Right renal pelvis (tissue), 4 donors: ENCODE results near the gene ZNF654. TPM values are rescaled to one million over a fixed set of nuclear protein-coding genes. Genes with fewer than 3 reads are reported as not detected.
"Not testable (repeated sequence)": the region's sequence is repeated elsewhere in the genome, so short reads cannot be mapped to it uniquely, and the experiment has no call there.

Source experiments
- DNase-seq, 4 donors: peaks; one replicate each; pipeline ENCODE4 v3.0.0-alpha.2; 2013; ENCODE audit warnings: low read depth in 4 of 4, low spot score in 3 of 4, missing footprints in 1 of 4
- polyA plus RNA-seq, 4 donors: library from polyadenylated mRNA; unstranded; fragments of 120-200 nt; gene quantifications; one replicate each; pipeline ENCODE4 v1.2.1, GENCODE V29; 2013; ENCODE audit not compliant: insufficient read length in 4 of 4

Gene ZNF654
- polyA plus RNA-seq, 4 donors, result 19.0 to 24.1 (median 23.0) TPM

DNA sequence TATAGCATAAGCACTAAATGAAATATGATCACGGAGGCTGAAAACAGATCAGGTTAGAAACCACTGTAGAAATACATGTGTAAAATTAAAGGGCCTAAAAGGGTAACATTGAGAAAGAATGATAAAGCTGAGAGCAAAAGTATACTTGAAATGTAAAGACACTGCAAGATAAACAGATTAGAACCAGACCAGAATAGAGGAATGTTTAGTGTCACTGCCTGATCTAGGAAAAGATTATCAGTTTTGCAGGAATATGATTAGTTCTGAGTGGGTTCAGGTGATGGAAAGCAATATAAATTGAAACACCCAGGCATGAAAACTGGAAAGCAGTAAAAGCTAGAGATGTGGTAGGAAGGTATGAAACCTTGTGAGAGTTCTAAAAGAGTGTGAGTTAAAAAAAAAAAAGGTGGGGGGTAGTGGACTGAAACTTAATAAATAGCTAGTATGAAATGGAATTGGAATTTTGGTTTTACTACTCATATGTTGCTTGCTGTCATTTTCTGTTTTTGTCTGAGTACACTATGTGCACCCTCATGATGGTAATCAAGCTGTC, 74.7 kb downstream of the ZNF654 start:
- no peak for DNase-seq

GRCh38 chr3:88137836-88138235, 78.8 kb downstream of the ZNF654 start:
- no peak for DNase-seq

DNA sequence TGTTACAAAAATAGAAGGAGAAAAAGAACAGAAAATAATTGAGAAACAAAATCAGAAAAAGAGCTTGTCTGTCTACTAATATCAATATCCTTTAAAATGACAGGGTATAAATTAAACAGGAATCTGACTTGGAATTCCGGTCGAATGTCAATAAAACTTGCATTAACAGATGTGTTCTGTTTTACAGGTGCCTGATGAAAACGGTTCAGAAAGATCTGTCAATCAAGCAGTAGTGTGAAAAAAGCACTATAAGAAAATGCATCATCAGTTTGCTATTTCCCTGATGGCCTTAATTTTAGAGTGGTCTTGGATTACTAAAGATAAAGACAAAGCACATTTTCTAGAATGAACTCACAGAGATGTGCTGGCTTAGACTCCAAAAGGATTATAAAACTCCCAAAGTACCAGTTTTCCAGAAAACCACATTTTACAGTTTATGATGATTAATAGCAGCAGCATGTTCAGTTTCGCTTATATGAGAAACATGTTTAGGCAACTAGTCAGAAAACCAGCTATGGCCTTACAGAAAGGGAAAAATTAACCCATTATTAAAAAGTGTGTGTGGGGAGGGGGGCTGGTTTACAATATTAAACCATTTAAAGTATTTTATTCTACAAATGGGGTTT, 82.5 kb downstream of the ZNF654 start:
- no peak for DNase-seq

- no peak for DNase-seq
These were observed 83.1 kb downstream of the ZNF654 start for GRCh38 chr3:88142094-88142624.

GRCh38 chr3:88147261-88147660, 88.2 kb downstream of the ZNF654 start:
- DNase-seq, result no peak

DNA sequence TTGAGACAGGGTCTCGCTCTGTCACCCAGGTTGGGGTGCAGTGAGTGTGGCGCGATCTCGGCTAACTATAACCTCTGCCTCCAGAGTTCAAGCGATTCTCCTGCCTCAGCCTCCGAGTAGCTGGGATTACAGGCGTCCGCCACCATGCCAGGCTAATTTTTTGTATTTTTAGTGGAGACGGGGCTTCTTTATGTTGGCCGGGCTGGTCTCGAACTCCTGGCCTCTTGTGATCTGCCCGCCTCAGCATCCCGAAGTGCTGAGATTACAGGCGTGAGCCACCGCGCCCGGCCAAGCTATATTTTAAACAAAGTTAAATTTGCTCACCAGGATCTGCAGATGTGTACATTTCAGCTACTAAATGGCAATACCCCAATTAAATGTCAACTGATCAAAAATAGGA, 89.6 kb downstream of the ZNF654 start:
- no peak for DNase-seq

DNA sequence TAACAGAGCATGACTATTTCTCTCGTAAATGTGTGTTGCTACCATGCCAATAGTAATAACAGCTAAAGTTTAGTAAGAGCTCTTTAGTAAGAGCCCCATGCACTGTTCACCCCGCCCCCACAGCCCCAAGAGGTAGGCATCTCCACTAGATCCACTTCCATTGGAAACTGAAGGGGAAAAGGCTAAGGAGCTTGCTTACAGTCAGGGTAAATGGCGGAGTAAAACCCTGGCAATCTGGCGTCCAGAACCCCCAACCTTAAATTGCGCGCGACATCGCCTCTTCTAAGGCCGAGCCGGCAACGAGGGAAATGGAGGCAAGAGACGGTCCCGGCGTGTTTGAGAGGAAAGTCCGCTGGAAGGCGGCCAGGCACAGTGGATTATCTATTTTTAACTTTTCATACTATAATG, 90.0 kb downstream of the ZNF654 start:
- DNase-seq, result no peak

DNA sequence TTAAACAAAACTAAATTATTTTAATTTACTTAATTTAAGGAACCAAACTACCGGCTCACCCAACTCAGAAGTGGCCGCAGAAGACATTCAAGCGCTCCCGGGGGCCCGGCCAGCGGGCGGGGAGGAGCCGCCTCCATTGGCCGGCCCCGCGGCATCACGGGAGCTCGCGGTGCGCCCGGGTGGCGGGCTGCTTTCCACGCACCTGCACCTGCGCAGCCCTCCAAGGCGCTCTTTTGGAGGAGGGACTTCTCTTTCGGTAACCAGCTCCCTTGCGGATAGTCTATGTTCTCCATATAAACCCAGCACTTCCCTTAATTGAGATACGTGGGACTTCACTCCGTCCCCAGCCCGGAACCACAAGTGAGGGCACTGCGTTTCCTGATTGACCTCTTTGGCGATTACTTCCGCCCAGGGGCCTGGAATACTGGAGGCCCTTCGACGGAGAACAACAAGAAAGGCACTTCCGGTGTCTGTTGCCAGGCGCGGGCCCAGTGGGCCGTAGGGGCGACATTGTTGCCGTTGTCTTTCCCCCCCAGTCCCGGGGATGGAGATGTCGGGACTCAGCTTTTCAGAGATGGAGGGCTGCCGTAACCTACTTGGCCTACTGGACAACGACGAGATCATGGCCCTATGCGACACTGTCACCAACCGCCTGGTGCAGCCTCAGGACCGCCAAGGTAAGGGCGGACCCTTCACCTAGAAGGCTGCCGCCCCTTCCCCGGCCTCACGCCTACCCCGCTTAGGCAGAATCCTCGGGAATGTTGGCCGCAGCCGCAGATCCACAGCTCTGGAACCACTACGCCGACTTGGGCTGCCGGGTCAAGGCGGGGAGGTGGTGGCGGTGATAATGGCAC, 90.7 kb downstream of the ZNF654 start, which contains the start of gene C3orf38:
Gene C3orf38, plus strand, starts transcription at position 451 of the 854 bp plus-strand sequence. Its CDS starts 94 bp downstream, at position 545.
- peak; percentile 81 to 89 (median 85) for DNase-seq

GRCh38 chr3:88150371-88150770, 91.3 kb downstream of the ZNF654 start:
- no peak for DNase-seq

GRCh38 chr3:88150806-88151205, 91.8 kb downstream of the ZNF654 start:
- DNase-seq, result no peak

DNA sequence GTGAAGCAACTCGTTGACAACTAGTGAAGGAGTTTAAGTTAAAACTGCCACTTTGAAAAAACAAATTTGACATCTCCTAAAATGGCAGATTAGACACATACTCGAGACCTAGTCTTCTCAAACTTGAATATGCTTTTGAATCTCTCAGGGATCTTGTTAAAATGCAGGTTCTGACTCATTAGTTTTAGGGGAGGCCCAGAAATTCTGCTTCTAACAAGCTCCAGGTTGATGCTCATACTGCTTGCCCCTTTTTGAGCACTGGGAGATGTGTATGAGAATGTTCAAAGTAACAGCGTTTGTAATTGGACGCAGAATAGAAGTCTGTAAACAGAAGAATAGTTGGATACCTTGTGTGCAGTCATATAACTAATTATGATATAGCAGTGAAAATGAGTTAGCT, 92.3 kb downstream of the ZNF654 start:
- no peak for DNase-seq

- no peak for DNase-seq
These were observed 93.8 kb downstream of the ZNF654 start for GRCh38 chr3:88152841-88153240.

DNA sequence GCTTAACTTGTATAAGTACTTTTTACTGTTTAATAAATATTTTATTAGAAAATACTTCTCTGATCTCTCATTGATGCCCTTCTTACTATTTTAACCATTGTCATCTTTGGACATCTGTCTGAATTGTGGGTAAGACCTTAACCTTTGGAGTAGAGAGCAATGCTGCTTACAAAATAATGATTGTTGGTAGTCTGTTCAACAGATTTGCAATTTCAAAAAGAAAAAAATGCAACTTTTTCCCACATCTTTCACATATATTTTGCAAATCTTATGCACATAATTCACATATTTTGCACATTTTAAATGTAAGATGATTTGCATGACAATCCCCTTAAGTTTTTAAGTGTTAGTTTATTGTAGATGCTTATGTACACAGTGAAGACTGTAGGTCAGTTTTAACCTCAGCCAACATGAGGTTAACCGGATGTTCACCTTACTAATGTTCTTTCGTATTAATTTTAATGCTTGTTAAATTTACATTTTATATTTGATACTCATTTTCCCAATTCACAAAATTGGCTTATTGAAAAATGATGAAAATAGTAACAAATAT, 107.4 kb downstream of the ZNF654 start:
- DNase-seq, result no peak

- DNase-seq, result no peak
These were observed 108.1 kb downstream of the ZNF654 start for GRCh38 chr3:88167173-88167572.

GRCh38 chr3:88167704-88168103, 108.6 kb downstream of the ZNF654 start:
- no peak for DNase-seq

DNA sequence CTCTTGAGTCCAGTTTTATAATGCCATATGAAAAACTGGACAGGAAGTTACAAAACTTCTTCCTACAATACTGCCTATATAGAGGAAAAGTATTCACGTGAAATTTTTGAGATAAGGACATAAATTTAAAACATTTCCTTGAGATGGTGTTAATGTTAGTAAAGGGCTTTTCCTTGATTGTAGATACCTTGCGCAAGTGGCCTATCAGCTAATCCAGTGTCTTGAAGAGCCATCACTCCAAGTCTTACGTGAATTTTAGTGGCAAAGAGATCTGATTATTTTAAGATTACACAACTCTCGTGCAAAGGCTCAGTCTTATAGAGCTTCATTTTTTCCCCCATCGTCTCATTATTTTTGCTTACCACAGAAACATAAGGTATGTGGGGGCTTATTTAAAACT, 109.1 kb downstream of the ZNF654 start:
- no peak for DNase-seq

GRCh38 chr3:88180398-88180999, 121.4 kb downstream of the ZNF654 start:
- peak in 3 of 4 donors; percentile 5 to 30 (median 16) for DNase-seq

DNA sequence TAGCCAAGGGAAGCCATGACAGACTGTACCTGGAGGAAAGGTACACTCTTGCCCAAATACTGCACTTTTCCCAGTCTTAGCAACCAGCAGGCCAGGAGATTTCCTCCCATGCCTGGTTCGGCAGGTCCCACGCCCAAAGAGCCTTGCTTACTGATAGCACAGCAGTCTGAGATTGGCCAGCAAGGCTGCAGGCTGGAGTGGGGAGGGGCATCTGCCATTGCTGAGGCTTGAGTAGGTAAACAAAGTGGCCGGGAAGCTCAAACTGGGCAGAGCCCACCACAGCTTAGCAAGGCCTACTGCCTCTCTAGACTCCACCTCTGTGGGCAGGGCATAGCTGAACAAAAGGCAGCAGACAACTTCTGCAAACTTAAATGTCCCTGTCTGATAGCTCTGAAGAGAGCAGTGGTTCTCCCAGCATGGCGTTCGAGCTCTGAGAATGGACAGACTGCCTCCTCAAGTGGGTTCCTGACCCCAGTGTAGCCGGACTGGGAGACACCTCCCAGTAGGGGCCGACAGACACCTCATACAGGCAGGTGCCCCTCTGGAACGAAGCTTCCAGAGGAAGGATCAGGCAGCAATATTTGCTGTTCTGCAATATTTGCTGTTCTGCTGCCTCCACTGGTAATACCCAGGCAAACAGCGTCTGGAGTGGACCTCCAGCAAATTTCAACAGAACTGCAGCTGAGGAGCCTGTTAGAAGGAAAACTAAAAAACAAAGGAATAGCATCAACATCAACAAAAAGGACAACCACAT, 123.3 kb downstream of the ZNF654 start:
- not testable (repeated sequence) for DNase-seq

GRCh38 chr3:88188436-88188835, 129.4 kb downstream of the ZNF654 start:
- no peak for DNase-seq

- no peak for DNase-seq
These were observed 130.3 kb downstream of the ZNF654 start for GRCh38 chr3:88189361-88189810.
